H1 (cell line): ENCODE measurements around the gene NKAIN4. TPM values are rescaled to one million over a fixed set of nuclear protein-coding genes. Genes with fewer than 3 reads are reported as not detected.

ENCODE experiments used
- BACH1 ChIP-seq: IDR thresholded peaks from 2 replicates; pipeline ENCODE4 v1.6.1; 2012; ENCODE audit warnings: low read length, improper control_type of control experiment
- GTF2F1 ChIP-seq: IDR thresholded peaks from 2 replicates; pipeline ENCODE4 v1.6.1; 2012; ENCODE audit warnings: low read depth, low read length, improper control_type of control experiment, borderline replicate concordance
- RAD21 ChIP-seq, 2 experiments: IDR thresholded peaks in 1 of 2; conservative IDR thresholded peaks in 1 of 2; 2 replicates each; pipeline ENCODE4 v1.6.1; 2011; ENCODE audit warnings: low read depth in 2 of 2, low read length in 2 of 2, improper control_type of control experiment in 1 of 2, inconsistent platforms in 1 of 2, mild to moderate bottlenecking in 1 of 2, moderate library complexity in 1 of 2
- RFX5 ChIP-seq: IDR thresholded peaks from 2 replicates; pipeline ENCODE4 v1.6.1; 2011; ENCODE audit warnings: low read depth, low read length, improper control_type of control experiment, borderline replicate concordance
- SIN3A ChIP-seq, 2 experiments: IDR thresholded peaks in 1 of 2; conservative IDR thresholded peaks in 1 of 2; 2 replicates each; pipeline ENCODE4 v1.6.1; 2011 to 2012; ENCODE audit warnings: low read length in 2 of 2, improper control_type of control experiment in 1 of 2, low read depth in 1 of 2, mild to moderate bottlenecking in 1 of 2
- TEAD4 ChIP-seq: IDR thresholded peaks from 2 replicates; pipeline ENCODE4 v1.6.1; 2012; ENCODE audit warnings: low read depth, low read length, inconsistent platforms, mixed read lengths
- polyA plus RNA-seq, 7 experiments: library from polyadenylated mRNA; depleted of rRNA in 3 of 7; stranded (reverse) in 5 of 7; unstranded in 2 of 7; fragments of >200 nt in 5 of 7; fragments of 200-250 nt in 2 of 7; gene quantifications; 1 replicate in 5 of 7; 2 replicates in 1 of 7; 4 replicates in 1 of 7; pipeline versions ENCODE4 v1.2.1 to v1.2.3, GENCODE V29; 2011 to 2013; ENCODE audit warnings: missing spikeins in 2 of 7, mixed read lengths in 2 of 7
- total RNA-seq: library from RNA; stranded (reverse); fragmentation: NEBNext Ultra II Directional; extraction: Animal tissue kit (Norgen Biotek cat#: 25700); gene quantifications from 2 replicates; pipeline ENCODE4 v1.2.1, GENCODE V29; 2021

NKAIN4 gene
- total and polyA plus RNA-seq, 2 of the 8 experiments (the other 6 are each of a cell fraction or from before 2014, with no cell fraction given) = 6.9 to 17.0 TPM

DNA sequence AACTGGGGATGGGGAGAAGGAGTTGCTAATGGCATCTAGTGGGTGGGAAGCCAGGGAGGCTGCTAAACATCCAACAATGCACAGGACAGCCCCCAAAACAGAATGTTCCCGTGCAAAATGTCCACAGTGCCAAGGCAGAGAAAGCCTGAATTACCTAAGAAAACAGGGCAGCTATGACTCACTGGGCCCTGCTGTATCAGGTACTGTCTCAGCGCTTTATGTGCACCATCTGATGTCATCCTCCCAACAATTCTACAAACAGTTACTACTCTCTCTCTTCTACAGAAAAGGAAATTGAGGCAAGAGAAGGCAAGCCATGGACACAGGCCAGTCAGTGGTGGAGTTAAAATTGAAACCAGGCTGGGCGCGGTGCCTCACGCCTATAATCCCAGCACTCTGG is 41.5 kb downstream of the NKAIN4 start (continued):
- no peak for TF ChIP-seq RFX5
- TF ChIP-seq BACH1 = no peak
- no peak for TF ChIP-seq SIN3A (conservative IDR thresholded peaks at IDR 0.05 in 1 of 2, IDR thresholded peaks at IDR 0.05 in 1 of 2; ENCODE audit: low read depth in 1 of 2, low read length in 2 of 2)
- no peak for TF ChIP-seq GTF2F1
- TF ChIP-seq TEAD4 = no peak
- TF ChIP-seq RAD21 (IDR thresholded peaks at IDR 0.05 in 1 of 2, conservative IDR thresholded peaks at IDR 0.05 in 1 of 2; ENCODE audit: low read depth in 2 of 2, low read length in 2 of 2) = no peak
- TF ChIP-seq, all 59 proteins: peak for 0
